Thyroid gland (tissue), 4 donors: ENCODE data around the gene SLC1A7. TPM values are rescaled to one million over a fixed set of nuclear protein-coding genes. Genes with fewer than 3 reads are reported as not detected.

ENCODE experiments used
- DNase-seq, 2 donors: peaks; one replicate each; pipeline ENCODE4 v3.0.0-alpha.2; 2019
- H3K27ac ChIP-seq, 3 donors: fragments of 200-600 bp; sonication (generic); 1 replicate in 2 of 3; 2 replicates in 1 of 3; pipeline ENCODE4 v1.5.1; 2016 to 2019; ENCODE audit warnings: mild to moderate bottlenecking in 1 of 3, moderate library complexity in 1 of 3
- H3K27me3 ChIP-seq: fragments of 200-600 bp; sonication (generic); one replicate; pipeline ENCODE4 v1.5.1; 2019
- H3K36me3 ChIP-seq, 2 donors: fragments of 200-600 bp; sonication (generic); one replicate each; pipeline ENCODE4 v1.5.1; 2016 to 2019
- H3K4me1 ChIP-seq, 2 donors: fragments of 200-600 bp; sonication (generic); one replicate each; pipeline ENCODE4 v1.5.1; 2017 to 2019
- H3K4me3 ChIP-seq, 3 donors: fragments of 200-600 bp; sonication (generic); replicated peaks in 1 of 3; 1 replicate in 2 of 3; 2 replicates in 1 of 3; pipeline ENCODE4 v1.5.1; 2016; ENCODE audit warnings: mild to moderate bottlenecking in 1 of 3
- H3K9me3 ChIP-seq: fragments of 200-600 bp; sonication (generic); one replicate; pipeline ENCODE4 v1.5.1; 2017
- POLR2A ChIP-seq, 2 donors: fragments of 450-650 bp; IDR thresholded peaks; one replicate each; pipeline ENCODE4 v1.6.1; 2017; ENCODE audit warnings: antibody characterized with exemption in 2 of 2, mild to moderate bottlenecking in 2 of 2, moderate library complexity in 1 of 2
- WGBS, 2 donors: methylation state at CpG; one replicate each; pipeline ENCODE4 v1.1.5; 2017; 5-methylcytosine and 5-hydroxymethylcytosine counted together
- intact Hi-C: fragments of 100-400 bp; cut with DNase I; formaldehyde crosslinking; loops from one replicate; pipeline ENCODE4 v1.15.1; 2023
- total RNA-seq, 4 donors: library from RNA; depleted of rRNA; stranded (reverse); fragments of >200 nt; gene quantifications; one replicate each; pipeline ENCODE4 v1.2.3, GENCODE V29; 2016
- TF ChIP-seq, protein P1 (sequence below), 6 experiments: fragments of 200-600 bp in 3 of 6; fragments of 450-650 bp in 3 of 6; sonication (generic) in 3 of 6; IDR thresholded peaks; one replicate each; pipeline ENCODE4 v1.5.1; 2016 to 2019; ENCODE audit warnings: antibody characterized with exemption in 6 of 6, mild to moderate bottlenecking in 2 of 6, inconsistent platforms in 1 of 6, moderate library complexity in 1 of 6

The SLC1A7 gene
- total RNA-seq, 4 donors from 2014 or later, result 0.13 to 0.33 (median 0.20) TPM; not detected in 1

DNA sequence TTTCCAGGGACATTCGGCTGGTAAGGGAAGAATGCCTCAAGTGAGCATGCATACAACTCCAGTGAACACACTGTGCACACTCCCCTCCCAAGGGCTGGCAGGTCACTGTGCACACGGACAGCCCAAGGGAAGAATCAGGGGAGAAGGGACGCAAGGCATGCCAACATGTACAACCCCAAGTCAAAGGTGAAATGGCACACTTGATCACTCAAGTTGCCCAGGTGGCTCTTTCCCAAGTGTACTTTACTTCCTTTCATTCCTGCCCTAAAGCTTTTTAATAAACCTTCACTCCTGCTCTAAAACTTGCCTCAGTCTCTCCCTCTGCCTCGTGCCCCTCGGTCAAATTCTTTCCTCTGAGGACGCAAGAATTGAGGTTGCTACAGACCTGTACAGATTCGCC lies 13.5 kb upstream of the SLC1A7 start:
- intact Hi-C loops, result no loop called here
- H3K4me1 ChIP-seq, result no peaks in the 10 kb centered on the region
- no peak for DNase-seq
- H3K27me3 ChIP-seq, result no peaks in the 10 kb centered on the region
- H3K4me3 ChIP-seq, result no peak overlapping the region
- no peaks in the 10 kb centered on the region for H3K36me3 ChIP-seq
- no peak overlapping the region for H3K27ac ChIP-seq
- 84 to 88% methylated on average over 7 of the region's 7 CpGs for WGBS, 2 donors
- no peak for TF ChIP-seq POLR2A (IDR thresholded peaks at IDR 0.05)
- TF ChIP-seq, protein P1, sequence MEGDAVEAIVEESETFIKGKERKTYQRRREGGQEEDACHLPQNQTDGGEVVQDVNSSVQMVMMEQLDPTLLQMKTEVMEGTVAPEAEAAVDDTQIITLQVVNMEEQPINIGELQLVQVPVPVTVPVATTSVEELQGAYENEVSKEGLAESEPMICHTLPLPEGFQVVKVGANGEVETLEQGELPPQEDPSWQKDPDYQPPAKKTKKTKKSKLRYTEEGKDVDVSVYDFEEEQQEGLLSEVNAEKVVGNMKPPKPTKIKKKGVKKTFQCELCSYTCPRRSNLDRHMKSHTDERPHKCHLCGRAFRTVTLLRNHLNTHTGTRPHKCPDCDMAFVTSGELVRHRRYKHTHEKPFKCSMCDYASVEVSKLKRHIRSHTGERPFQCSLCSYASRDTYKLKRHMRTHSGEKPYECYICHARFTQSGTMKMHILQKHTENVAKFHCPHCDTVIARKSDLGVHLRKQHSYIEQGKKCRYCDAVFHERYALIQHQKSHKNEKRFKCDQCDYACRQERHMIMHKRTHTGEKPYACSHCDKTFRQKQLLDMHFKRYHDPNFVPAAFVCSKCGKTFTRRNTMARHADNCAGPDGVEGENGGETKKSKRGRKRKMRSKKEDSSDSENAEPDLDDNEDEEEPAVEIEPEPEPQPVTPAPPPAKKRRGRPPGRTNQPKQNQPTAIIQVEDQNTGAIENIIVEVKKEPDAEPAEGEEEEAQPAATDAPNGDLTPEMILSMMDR (IDR thresholded peaks at IDR 0.05), result no peak
- H3K9me3 ChIP-seq, result no peaks in the 10 kb centered on the region

DNA sequence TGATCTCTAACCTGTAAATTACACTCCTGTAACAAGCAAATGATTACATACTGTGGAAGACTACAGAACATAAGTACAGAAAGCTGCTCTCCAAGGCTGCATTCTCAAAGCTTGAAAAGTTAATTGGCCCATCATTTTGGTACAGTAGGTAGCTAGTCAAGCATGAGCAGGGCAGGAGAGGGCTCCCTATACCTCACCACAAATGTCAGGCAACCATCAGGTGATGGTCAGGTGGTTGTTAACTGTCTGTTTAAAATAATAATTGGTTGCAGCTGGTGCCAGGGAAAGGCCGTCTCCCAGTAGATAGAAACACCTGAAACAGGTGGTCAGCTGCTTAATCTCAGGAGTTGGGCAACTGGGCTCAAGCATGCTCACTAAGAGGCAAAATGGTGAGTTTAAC lies 13.1 kb upstream of the SLC1A7 start:
- intact Hi-C loops, result no loop called here

DNA sequence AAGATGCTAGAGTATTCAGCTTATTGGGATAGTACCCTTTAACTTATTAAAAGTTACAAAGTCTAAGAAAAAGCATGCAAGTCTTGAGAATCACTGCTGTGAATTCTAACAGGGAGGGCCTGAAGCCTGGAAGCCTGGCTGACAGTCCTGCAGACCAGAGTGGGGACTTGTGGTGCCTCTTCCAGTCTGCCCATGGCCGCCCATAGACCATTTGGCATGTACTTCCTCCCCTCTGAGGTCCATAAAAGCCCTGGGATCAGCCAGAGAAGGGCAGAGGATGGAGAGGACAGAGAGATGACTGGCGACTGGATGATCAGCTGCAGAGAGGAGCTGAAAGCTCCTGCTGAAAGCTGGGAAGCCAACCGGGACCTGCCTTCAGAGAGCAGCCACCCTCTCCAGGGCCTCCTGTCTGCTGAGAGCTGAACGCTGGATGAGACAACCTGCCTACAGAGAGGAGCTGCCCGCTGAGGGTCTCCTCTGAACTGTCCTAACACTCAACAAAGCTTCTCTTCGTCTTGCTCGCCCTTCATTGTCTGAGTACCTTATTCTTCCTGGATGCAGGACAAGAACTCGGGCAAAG lies 12.5 kb upstream of the SLC1A7 start:
- H3K27ac ChIP-seq, result no peak overlapping the region
- no peaks in the 10 kb centered on the region for H3K27me3 ChIP-seq
- H3K36me3 ChIP-seq, result no peaks in the 10 kb centered on the region
- H3K9me3 ChIP-seq, result no peaks in the 10 kb centered on the region
- no peak overlapping the region for H3K4me3 ChIP-seq
- intact Hi-C loops, result no loop called here
- H3K4me1 ChIP-seq, result no peaks in the 10 kb centered on the region
- TF ChIP-seq, protein P1 (IDR thresholded peaks at IDR 0.05), result no peak
- no peak for TF ChIP-seq POLR2A (IDR thresholded peaks at IDR 0.05)
- DNase-seq, result no peak
- WGBS, 2 donors, result 82% methylated on average over 8 of the region's 8 CpGs

More for the DNA sequence above, 13.1 kb upstream of the SLC1A7 start:
- TF ChIP-seq, protein P1 (IDR thresholded peaks at IDR 0.05), result no peak
- TF ChIP-seq POLR2A (IDR thresholded peaks at IDR 0.05), result no peak
- Histone ChIP-seq H3K4me1 (no peaks in the 10 kb centered on the region), H3K27ac (no peak overlapping the region), H3K4me3 (no peak overlapping the region), H3K36me3 (no peaks in the 10 kb centered on the region), H3K9me3 (no peaks in the 10 kb centered on the region), H3K27me3 (no peaks in the 10 kb centered on the region)
- no peak for DNase-seq
- 73 to 88% methylated on average over 1 of the region's 1 CpG for WGBS, 2 donors

GRCh38 chr1:53153752-53154151 lies 11.3 kb upstream of the SLC1A7 start:
- Histone ChIP-seq H3K4me1 (no peaks in the 10 kb centered on the region), H3K27ac (no peak overlapping the region), H3K36me3 (no peaks in the 10 kb centered on the region), H3K27me3 (no peaks in the 10 kb centered on the region), H3K4me3 (no peak overlapping the region), H3K9me3 (no peaks in the 10 kb centered on the region)
- 89 to 92% methylated on average over 3 of the region's 3 CpGs for WGBS, 2 donors
- intact Hi-C loops, result no loop called here
- no peak for DNase-seq
- TF ChIP-seq, protein P1 (IDR thresholded peaks at IDR 0.05), result no peak
- no peak for TF ChIP-seq POLR2A (IDR thresholded peaks at IDR 0.05)

DNA sequence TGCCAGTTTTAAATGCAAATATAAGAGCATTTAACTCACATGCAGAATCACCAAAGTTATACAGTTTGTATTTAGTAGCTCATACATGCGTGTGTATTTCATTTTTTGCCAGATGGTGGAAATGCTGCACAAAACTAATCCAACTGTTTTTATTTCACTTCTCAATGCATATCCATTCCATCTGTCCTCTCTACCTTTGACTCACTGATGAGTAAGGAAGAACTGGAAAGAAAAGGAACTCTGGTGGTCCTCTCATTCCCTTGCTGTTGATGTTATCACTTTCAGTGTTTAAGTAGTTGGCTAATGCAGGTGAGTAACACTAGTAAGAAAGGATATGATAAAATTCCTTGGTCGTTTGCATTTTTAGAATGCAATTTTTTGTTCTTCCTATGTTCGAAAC lies 5.7 kb upstream of the SLC1A7 start:
- no peaks in the 10 kb centered on the region for H3K27me3 ChIP-seq
- H3K9me3 ChIP-seq, result no peaks in the 10 kb centered on the region
- WGBS, 2 donors, result 83 to 88% methylated on average over 3 of the region's 3 CpGs
- DNase-seq, result no peak
- no peaks in the 10 kb centered on the region for H3K36me3 ChIP-seq
- H3K27ac ChIP-seq, result no peak overlapping the region
- H3K4me1 ChIP-seq, result no peaks in the 10 kb centered on the region
- H3K4me3 ChIP-seq, result no peak overlapping the region
- intact Hi-C loops, result no loop called here
- no peak for TF ChIP-seq POLR2A (IDR thresholded peaks at IDR 0.05)
- TF ChIP-seq, protein P1 (IDR thresholded peaks at IDR 0.05), result no peak
